ENCODE results near the gene MCF2L.

The MCF2L gene

DNA sequence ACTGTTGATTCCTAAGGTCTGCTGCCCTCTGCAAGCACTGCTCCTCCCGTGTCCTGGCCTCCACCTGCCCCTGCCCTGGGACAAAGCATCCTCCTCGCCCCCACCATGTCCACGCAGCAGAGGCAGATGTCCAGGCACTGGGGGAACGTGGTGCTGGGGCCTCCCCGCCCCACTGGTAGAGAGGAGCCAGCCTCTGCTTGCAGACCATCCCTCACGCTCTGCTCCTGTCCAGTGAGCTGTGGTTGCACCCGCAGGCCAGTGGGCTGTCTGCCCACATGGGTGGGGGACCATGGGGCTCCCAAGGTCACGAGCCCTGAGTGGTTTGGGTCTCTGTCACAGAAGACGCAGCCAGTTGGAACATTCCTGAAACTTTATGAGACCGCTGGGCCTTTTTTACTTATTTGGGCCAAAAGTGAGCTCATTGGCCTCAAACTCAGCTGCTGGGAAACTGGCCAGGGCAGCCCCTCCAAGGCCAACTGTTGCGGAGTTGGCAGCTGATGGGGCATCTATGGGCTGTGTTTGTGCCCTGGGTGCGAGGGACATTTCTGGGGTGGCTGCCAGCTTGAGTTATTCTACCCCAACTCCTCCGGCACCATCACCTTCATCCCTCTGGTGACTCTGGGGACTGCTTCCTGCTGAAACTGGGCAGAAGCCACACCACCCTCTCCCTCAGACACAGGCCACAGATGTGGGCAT is 71.7 kb downstream of the MCF2L start:
- no peak overlapping the region for H3K4me3 ChIP-seq (ENCODE audit: low read depth, low read length)
- no peak for DNase-seq (ENCODE audit: low read depth)
- no peak for TF ChIP-seq CTCF (conservative IDR thresholded peaks at IDR 0.05; ENCODE audit: low read depth, low read length)

DNA sequence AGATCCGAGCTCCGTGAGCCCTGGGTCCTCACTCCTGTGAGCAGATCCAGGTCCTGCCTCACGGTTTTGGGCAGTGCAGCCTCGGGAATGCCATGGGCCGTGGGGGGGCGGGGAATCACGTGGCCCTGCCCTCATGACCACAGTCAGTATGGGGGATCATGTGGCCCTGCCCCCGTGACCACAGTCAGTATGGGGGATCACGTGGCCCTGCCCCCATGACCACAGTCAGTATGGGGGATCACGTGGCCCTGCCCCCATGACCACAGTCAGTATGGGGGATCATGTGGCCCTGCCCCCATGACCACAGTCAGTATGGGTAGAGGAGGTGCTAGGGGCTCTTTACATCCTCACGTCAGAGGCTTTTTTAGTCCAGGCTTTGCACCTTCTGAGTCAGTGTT is 72.3 kb downstream of the MCF2L start:
- H3K4me3 ChIP-seq (ENCODE audit: low read depth, low read length), result no peak overlapping the region
- no peak for TF ChIP-seq CTCF (conservative IDR thresholded peaks at IDR 0.05; ENCODE audit: low read depth, low read length)
- DNase-seq (ENCODE audit: low read depth), result no peak

DNA sequence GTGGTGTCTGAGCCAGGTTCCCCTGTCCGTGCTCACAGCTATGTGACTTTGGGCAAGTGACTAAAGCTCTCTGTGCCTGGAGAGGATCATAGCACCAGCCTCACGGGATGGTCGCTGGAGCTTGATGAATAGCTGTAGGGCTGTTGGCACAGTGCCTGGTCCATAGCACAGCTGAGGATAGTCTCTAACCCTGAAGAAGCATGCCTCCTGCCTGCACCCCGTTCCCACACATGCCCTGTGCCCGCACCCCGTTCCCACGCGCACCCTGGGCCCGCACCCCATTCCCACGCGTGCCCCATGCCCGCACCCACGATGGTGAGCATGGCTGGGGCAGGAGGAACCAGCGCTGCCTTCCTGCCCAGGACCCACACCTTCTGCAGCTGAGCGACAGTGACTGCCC is 72.9 kb downstream of the MCF2L start:
- DNase-seq (ENCODE audit: low read depth), result no peak
- TF ChIP-seq CTCF (conservative IDR thresholded peaks at IDR 0.05; ENCODE audit: low read depth, low read length), result no peak
- no peak overlapping the region for H3K4me3 ChIP-seq (ENCODE audit: low read depth, low read length)

GRCh38 chr13:113042456-113042855 is 73.4 kb downstream of the MCF2L start:
- H3K4me3 ChIP-seq (ENCODE audit: low read depth, low read length), result no peak overlapping the region
- TF ChIP-seq CTCF (conservative IDR thresholded peaks at IDR 0.05; ENCODE audit: low read depth, low read length), result no peak
- no peak for DNase-seq (ENCODE audit: low read depth)

DNA sequence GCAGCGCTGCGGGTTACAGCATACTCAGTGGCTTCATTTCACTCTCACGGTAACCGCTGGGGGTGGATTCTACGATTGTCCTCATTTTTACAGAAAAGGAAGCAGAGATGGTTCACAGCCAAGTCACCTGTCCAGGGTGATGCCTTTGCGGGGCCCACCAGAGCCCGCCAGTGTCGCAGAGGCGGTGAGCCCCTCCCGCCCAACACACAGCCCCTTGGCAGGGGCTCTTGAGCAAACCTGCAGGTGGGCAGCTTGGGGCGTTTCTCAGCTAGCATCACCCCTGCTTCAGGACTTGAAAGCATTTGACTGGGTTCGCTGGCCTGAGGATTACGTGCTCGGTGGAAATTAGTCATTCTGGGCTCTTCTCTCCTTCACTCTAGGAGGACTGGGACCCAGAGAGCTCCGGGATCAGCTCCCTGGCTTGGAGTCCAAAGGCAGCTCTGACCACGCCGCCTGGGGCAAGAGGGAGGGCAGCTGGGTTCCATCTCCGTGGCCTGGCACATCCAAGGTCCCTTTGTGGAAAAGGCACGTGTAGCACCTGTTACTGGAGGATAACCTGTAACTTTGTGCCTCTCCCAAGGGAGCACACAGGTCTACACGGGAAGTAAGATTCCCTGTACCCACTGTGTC is 74.1 kb downstream of the MCF2L start:
- TF ChIP-seq CTCF (conservative IDR thresholded peaks at IDR 0.05; ENCODE audit: low read depth, low read length), result no peak
- no peak overlapping the region for H3K4me3 ChIP-seq (ENCODE audit: low read depth, low read length)
- no peak for DNase-seq (ENCODE audit: low read depth)

DNA sequence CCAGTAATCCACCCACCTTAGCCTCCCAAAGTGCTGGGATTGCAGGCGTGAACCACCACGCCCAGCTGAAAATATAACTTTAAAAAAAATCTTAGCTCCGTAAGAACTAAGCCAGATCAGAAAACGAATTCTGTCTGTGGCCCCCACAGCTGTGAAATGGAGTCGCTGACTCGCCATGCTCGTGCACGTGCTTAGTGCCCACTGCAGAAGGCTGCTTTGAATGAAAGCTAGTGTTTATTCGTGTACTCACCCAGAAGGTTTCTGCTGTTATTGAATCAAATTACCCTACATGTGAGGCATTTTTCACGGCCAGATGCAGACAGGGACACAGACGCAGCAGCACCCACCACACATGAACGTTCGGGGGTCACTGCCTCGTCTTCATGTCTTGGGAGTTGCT is 74.9 kb downstream of the MCF2L start:
- no peak for TF ChIP-seq CTCF (conservative IDR thresholded peaks at IDR 0.05; ENCODE audit: low read depth, low read length)
- DNase-seq (ENCODE audit: low read depth), result no peak
- H3K4me3 ChIP-seq (ENCODE audit: low read depth, low read length), result no peak overlapping the region
